H1 (cell line): ENCODE data around the gene ASTN2. TPM values are rescaled to one million over a fixed set of nuclear protein-coding genes. Genes with fewer than 3 reads are reported as not detected.

Experiments
- CTCF ChIA-PET: fragments of 300-600 bp; sonication (Branson Sonifier 250); formaldehyde crosslinking; loops from one replicate; lab custom pipeline; 2021; ENCODE audit not compliant: partially characterized antibody; lab: Charles Lee
- POLR2A ChIA-PET: fragments of 300-600 bp; sonication (Branson Sonifier 250); formaldehyde crosslinking; loops from one replicate; lab custom pipeline; 2021; ENCODE audit warnings: inconsistent platforms; ENCODE audit not compliant: partially characterized antibody; lab: Charles Lee
- DNase-seq, 2 experiments: peaks; one replicate each; pipeline versions ENCODE4 v3.0.0 to v3.0.0-alpha.2; 2010 to 2022; ENCODE audit warnings: low spot score in 2 of 2, low read depth in 1 of 2, mixed read lengths in 1 of 2
- FAIRE-seq: peaks from 2 replicates; lab custom pipeline; 2011; peaks lifted over from hg19 to GRCh38; lab: Jason Lieb, UNC
- H2AFZ ChIP-seq: 2 replicates; pipeline ENCODE4 v1.8.1; 2012; ENCODE audit warnings: low read length, inconsistent platforms
- H2AK5ac ChIP-seq: 2 replicates; pipeline ENCODE4 v1.6.1; 2013; ENCODE audit warnings: low read depth, low read length
- H2BK120ac ChIP-seq: replicated peaks from 2 replicates; pipeline ENCODE3; 2013; ENCODE audit warnings: low read depth, low read length, inconsistent platforms
- H2BK12ac ChIP-seq: 2 replicates; pipeline ENCODE4 v1.6.1; 2013; ENCODE audit warnings: low read depth, low read length
- H2BK15ac ChIP-seq: 2 replicates; pipeline ENCODE4 v1.6.1; 2013; ENCODE audit warnings: low read length
- H2BK20ac ChIP-seq: 2 replicates; pipeline ENCODE4 v1.6.1; 2013; ENCODE audit warnings: low read length
- H2BK5ac ChIP-seq: 2 replicates; pipeline ENCODE4 v1.6.1; 2013; ENCODE audit warnings: low read depth, low read length
- H3K14ac ChIP-seq: 2 replicates; pipeline ENCODE4 v1.6.1; 2013; ENCODE audit warnings: inconsistent platforms; ENCODE audit not compliant: insufficient read length
- H3K18ac ChIP-seq: 2 replicates; pipeline ENCODE4 v1.6.1; 2013; ENCODE audit warnings: low read length; ENCODE audit errors: extremely low read depth
- H3K23ac ChIP-seq: 2 replicates; pipeline ENCODE4 v1.6.1; 2013; ENCODE audit warnings: inconsistent platforms; ENCODE audit not compliant: insufficient read length
- H3K23me2 ChIP-seq: 2 replicates; pipeline ENCODE4 v1.6.1; 2013; ENCODE audit warnings: low read depth, low read length
- H3K27ac ChIP-seq: 2 replicates; pipeline ENCODE4 v1.6.1; 2011; ENCODE audit warnings: low read depth, low read length, inconsistent platforms
- H3K27me3 ChIP-seq, 4 experiments: replicated peaks in 1 of 4; 1 replicate in 1 of 4; 2 replicates in 3 of 4; pipeline versions ENCODE4 v1.6.1 to v1.8.1; 2011 to 2013; ENCODE audit warnings: low read length in 3 of 4, mild to moderate bottlenecking in 3 of 4, inconsistent platforms in 2 of 4, mixed read lengths in 2 of 4, moderate library complexity in 1 of 4; ENCODE audit not compliant: control insufficient read depth in 3 of 4, insufficient read depth in 3 of 4; ENCODE audit errors: extremely low read depth in 1 of 4
- H3K36me3 ChIP-seq, 4 experiments: 2 replicates each; pipeline versions ENCODE4 v1.6.1 to v1.8.1; 2011 to 2013; ENCODE audit warnings: mild to moderate bottlenecking in 4 of 4, low read length in 3 of 4, moderate library complexity in 2 of 4, control low read depth in 1 of 4, inconsistent platforms in 1 of 4; ENCODE audit not compliant: insufficient read depth in 4 of 4, control insufficient read depth in 2 of 4
- H3K4ac ChIP-seq: replicated peaks from 2 replicates; pipeline ENCODE3; 2013; ENCODE audit warnings: low read length, low read depth, mixed read lengths, inconsistent platforms; ENCODE audit not compliant: insufficient read length
- H3K4me1 ChIP-seq, 4 experiments: replicated peaks in 1 of 4; 1 replicate in 1 of 4; 2 replicates in 3 of 4; pipeline versions ENCODE4 v1.6.1 to v1.8.1; 2011 to 2013; ENCODE audit warnings: low read length in 3 of 4, inconsistent platforms in 2 of 4, mixed read lengths in 1 of 4; ENCODE audit not compliant: insufficient read depth in 4 of 4, control insufficient read depth in 3 of 4
- H3K4me2 ChIP-seq, 2 experiments: 2 replicates each; pipeline versions ENCODE4 v1.6.1 to v1.8.1; 2011 to 2013; ENCODE audit warnings: low read depth in 2 of 2, low read length in 2 of 2, control low read depth in 1 of 2, inconsistent platforms in 1 of 2, mild to moderate bottlenecking in 1 of 2; ENCODE audit not compliant: insufficient read depth in 1 of 2
- H3K4me3 ChIP-seq, 4 experiments: fragments of 200-600, 300-600 bp in 1 of 4; sonication (generic), shearing (Covaris generic), sonication (Bioruptor Twin) in 1 of 4; 2 replicates each; pipeline versions ENCODE4 v1.5.1 to v1.8.1; 2011 to 2016; ENCODE audit warnings: low read length in 4 of 4, low read depth in 3 of 4, control low read depth in 2 of 4, inconsistent platforms in 2 of 4, mild to moderate bottlenecking in 2 of 4, mixed read lengths in 1 of 4, moderate library complexity in 1 of 4; ENCODE audit not compliant: insufficient read depth in 2 of 4; ENCODE audit errors: extremely low read depth in 1 of 4
- H3K56ac ChIP-seq: replicated peaks from 2 replicates; pipeline ENCODE3; 2013; ENCODE audit warnings: low read depth, mild to moderate bottlenecking, mixed read lengths, low read length, inconsistent platforms; ENCODE audit not compliant: insufficient read length
- H3K79me1 ChIP-seq: 2 replicates; pipeline ENCODE4 v1.6.1; 2013; ENCODE audit warnings: low read depth, low read length, control low read depth
- H3K79me2 ChIP-seq, 2 experiments: 2 replicates each; pipeline versions ENCODE4 v1.6.1 to v1.8.1; 2012 to 2013; ENCODE audit warnings: low read length in 2 of 2, mild to moderate bottlenecking in 2 of 2, inconsistent platforms in 1 of 2; ENCODE audit not compliant: insufficient read depth in 2 of 2, control insufficient read depth in 1 of 2
- H3K9ac ChIP-seq, 4 experiments: replicated peaks in 1 of 4; 1 replicate in 1 of 4; 2 replicates in 3 of 4; pipeline versions ENCODE4 v1.6.1 to v1.8.1; 2011 to 2013; ENCODE audit warnings: low read depth in 3 of 4, low read length in 3 of 4, control low read depth in 2 of 4, mild to moderate bottlenecking in 2 of 4, moderate library complexity in 2 of 4, inconsistent platforms in 1 of 4; ENCODE audit errors: extremely low read depth in 1 of 4
- H3K9me3 ChIP-seq, 2 experiments: 2 replicates each; pipeline versions ENCODE4 v1.6.1 to v1.8.1; 2012 to 2013; ENCODE audit warnings: mild to moderate bottlenecking in 2 of 2, moderate library complexity in 2 of 2, control low read depth in 1 of 2, inconsistent platforms in 1 of 2, low read depth in 1 of 2, low read length in 1 of 2, mixed read lengths in 1 of 2; ENCODE audit not compliant: insufficient read depth in 2 of 2
- H4K20me1 ChIP-seq, 2 experiments: replicated peaks in 1 of 2; 2 replicates each; pipeline versions ENCODE3 to v1.8.1; 2011 to 2013; ENCODE audit warnings: inconsistent platforms in 2 of 2, low read length in 2 of 2, mild to moderate bottlenecking in 1 of 2; ENCODE audit not compliant: insufficient read depth in 2 of 2, control insufficient read depth in 1 of 2
- H4K5ac ChIP-seq: 2 replicates; pipeline ENCODE4 v1.6.1; 2013; ENCODE audit warnings: low read length, low read depth, mixed read lengths, inconsistent platforms; ENCODE audit not compliant: insufficient read length
- H4K8ac ChIP-seq: 2 replicates; pipeline ENCODE4 v1.8.0; 2013; ENCODE audit warnings: mild to moderate bottlenecking, moderate library complexity, low read length, inconsistent platforms; ENCODE audit not compliant: insufficient read depth; ENCODE audit errors: extremely low read depth
- H4K91ac ChIP-seq: replicated peaks from 2 replicates; pipeline ENCODE3; 2013; ENCODE audit warnings: low read length, mixed read lengths, inconsistent platforms; ENCODE audit not compliant: insufficient read length
- SIN3A ChIP-seq, 2 experiments: IDR thresholded peaks in 1 of 2; conservative IDR thresholded peaks in 1 of 2; 2 replicates each; pipeline ENCODE4 v1.6.1; 2011 to 2012; ENCODE audit warnings: low read length in 2 of 2, improper control_type of control experiment in 1 of 2, low read depth in 1 of 2, mild to moderate bottlenecking in 1 of 2
- YY1 ChIP-seq: IDR thresholded peaks from 2 replicates; pipeline ENCODE4 v1.6.1; 2011; ENCODE audit warnings: low read depth, mild to moderate bottlenecking, low read length
- WGBS, 2 experiments: shearing (Covaris generic) in 1 of 2; methylation state at CpG; one replicate each; pipeline versions ENCODE4 v1.1.6 to v1.1.7; 2013 to 2015; ENCODE audit warnings: low lambda C conversion rate in 2 of 2, mixed read lengths in 2 of 2, inconsistent platforms in 1 of 2, low coverage in 1 of 2, missing lambda C conversion rate in 1 of 2; ENCODE audit not compliant: insufficient replicate concordance in 2 of 2, insufficient coverage in 1 of 2, insufficient read length in 1 of 2; ENCODE audit errors: extremely low coverage in 1 of 2, missing lambda C conversion rate in 1 of 2; 5-methylcytosine and 5-hydroxymethylcytosine counted together
- polyA plus RNA-seq, 7 experiments: library from polyadenylated mRNA; depleted of rRNA in 3 of 7; stranded (reverse) in 5 of 7; unstranded in 2 of 7; fragments of >200 nt in 5 of 7; fragments of 200-250 nt in 2 of 7; gene quantifications; 1 replicate in 5 of 7; 2 replicates in 1 of 7; 4 replicates in 1 of 7; pipeline versions ENCODE4 v1.2.1 to v1.2.3, GENCODE V29; 2011 to 2013; ENCODE audit warnings: missing spikeins in 2 of 7, mixed read lengths in 2 of 7
- total RNA-seq: library from RNA; stranded (reverse); fragmentation: NEBNext Ultra II Directional; extraction: Animal tissue kit (Norgen Biotek cat#: 25700); gene quantifications from 2 replicates; pipeline ENCODE4 v1.2.1, GENCODE V29; 2021

Gene ASTN2
- total and polyA plus RNA-seq, 2 of the 8 experiments (the other 6 are each of a cell fraction or from before 2014, with no cell fraction given): 8.2 to 13.7 TPM

DNA sequence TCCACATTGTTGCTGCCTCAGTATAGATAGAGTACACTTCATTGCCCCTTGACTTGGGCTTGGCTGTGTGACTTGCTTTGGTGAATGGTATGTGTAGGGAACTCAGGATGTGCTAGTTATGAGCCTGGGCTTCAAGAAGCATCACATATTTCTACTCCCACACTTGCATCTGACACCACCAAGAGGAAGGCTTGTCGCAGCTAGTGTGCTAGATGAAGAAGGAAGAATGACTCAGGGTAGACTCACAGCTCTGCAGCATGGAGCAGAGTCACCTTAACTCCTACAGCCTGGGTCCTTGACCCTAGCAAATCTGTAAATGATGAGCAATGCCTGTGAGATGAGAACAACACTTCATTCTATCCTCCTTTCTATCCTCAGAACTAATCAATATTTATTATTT, 261.8 kb downstream of the ASTN2 start:
- 86% methylated on average over 1 of the region's 1 CpG; no CpG with 5 or more reads in 1 of the 2 experiments for whole genome bisulfite sequencing, 2 experiments
- DNase-seq (no peak), FAIRE-seq (no peak)
- Histone ChIP-seq H2BK12ac (no peak overlapping the region), H3K79me2 (no peaks in the 10 kb centered on the region), H3K9ac (no peak overlapping the region), H3K4me2 (no peak overlapping the region), H3K4me1 (no peaks in the 10 kb centered on the region), H3K36me3 (no peaks in the 10 kb centered on the region), H3K23ac (no peak overlapping the region), H3K4ac (no peak overlapping the region), H3K56ac (no peak overlapping the region), H4K91ac (no peak overlapping the region), H2BK15ac (no peak overlapping the region), H4K5ac (no peak overlapping the region), H2BK20ac (no peak overlapping the region), H2AK5ac (no peak overlapping the region), H3K4me3 (no peak overlapping the region), H2BK5ac (no peak overlapping the region), H2BK120ac (no peak overlapping the region), H2AFZ (no peak overlapping the region), H3K23me2 (no peaks in the 10 kb centered on the region), H3K79me1 (no peaks in the 10 kb centered on the region), H4K20me1 (no peaks in the 10 kb centered on the region), H3K27me3 (no peaks in the 10 kb centered on the region), H3K27ac (no peak overlapping the region), H3K9me3 (no peaks in the 10 kb centered on the region), H3K18ac (no peak overlapping the region), H3K14ac (no peak overlapping the region), H4K8ac (no peak overlapping the region)
- POLR2A ChIA-PET: no interaction called here
- CTCF ChIA-PET: interaction anchor here (1.6 to 2.8 kb wide), 2 partner anchors 8 to 11 kb away, joined by 3 to 12 read pairs; no protein-coding TSS in a partner anchor
- TF ChIP-seq YY1: no peak
- no peak for TF ChIP-seq SIN3A (conservative IDR thresholded peaks at IDR 0.05 in 1 of 2, IDR thresholded peaks at IDR 0.05 in 1 of 2; ENCODE audit: low read depth in 1 of 2, low read length in 2 of 2)
